GM18861 (cell line): Measurements from ENCODE around the gene CRYBB3.
"Not testable (repeated sequence)": the region's sequence is repeated elsewhere in the genome, so short reads cannot be mapped to it uniquely, and the experiment has no call there.

Source experiments
- ATAC-seq: cut with Tn5 transposase; IDR thresholded peaks from one replicate; pipeline ENCODE4 v1.9.1; 2021; ENCODE audit not compliant: unreplicated experiment

CRYBB3 gene

DNA sequence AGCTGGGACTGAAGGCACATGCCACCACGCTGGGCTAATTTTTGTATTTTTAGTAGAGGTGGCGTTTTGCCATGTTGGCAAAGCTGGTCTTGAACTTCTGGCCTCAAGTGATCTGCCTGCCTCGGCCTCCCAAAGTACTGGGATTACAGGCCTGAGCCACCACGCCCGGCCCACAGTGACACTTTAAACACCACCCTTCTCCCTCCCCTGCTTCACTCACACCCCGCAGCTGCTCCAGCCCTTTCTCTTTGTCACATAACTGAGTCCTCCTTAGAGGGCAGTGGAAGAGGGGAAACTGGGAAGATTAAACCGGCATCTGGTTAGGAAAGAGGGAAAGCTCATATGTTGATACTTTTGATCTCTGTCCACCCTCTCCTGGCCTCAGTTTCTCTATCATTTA lies 4.9 kb downstream of the CRYBB3 start:
- not testable (repeated sequence) for ATAC-seq

DNA sequence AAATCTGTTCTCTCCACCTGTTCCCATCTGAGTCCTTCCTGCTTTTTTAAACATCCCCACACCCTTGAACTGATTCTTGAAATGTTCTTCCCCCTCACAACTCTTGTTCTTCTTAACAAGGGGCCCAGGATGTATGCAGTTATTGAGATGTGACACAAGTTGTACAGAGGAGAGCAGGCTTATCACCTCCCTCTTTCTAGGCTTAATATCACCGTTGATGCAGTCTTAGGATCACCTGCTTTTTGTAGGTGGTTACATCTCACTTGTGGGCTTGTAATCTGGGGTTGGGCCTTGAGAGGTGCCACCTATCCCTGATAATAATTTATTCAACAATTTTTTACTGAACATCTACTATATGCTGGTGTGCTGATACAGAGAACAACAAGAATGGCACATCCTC lies 6.2 kb downstream of the CRYBB3 start:
- no peak for ATAC-seq

DNA sequence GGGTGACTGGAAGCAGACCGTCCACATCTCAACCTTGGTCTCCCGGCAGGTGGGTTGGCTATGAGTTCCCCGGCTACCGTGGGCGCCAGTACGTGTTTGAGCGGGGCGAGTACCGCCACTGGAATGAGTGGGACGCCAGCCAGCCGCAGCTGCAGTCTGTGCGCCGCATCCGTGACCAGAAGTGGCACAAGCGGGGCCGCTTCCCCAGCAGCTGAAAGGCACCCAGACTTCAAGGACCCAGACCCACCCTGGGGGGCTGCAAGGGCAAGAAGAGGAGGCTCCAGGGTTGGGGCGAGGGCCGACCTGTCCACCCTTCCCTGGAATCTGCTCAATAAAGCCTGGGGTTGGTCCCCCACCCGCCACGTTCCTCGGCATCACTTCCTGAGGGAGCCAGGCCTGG lies 7.3 kb downstream of the CRYBB3 start:
- ATAC-seq = no peak

- no peak for ATAC-seq
Observed at GRCh38 chr22:25207553-25208157, 8.0 kb downstream of the CRYBB3 start.

DNA sequence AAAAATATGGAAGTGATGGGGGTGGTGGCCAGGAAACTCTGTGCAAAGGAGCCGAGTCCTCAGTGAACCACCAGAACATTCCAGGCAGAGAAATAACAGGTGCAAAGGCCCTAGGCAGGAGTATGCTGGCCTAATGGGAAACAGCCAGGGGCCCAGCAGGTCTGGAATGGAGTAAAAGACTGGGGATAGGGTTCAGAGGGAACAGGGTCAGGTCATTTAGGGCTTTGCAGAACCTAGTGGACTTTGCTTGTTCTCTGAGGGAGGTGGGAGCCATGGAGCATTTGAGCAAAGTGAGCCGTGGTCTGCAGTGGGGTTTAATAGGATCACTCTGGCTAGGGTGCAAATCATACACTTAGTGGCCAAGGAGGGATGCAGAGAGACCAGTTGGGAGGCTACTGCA lies 8.7 kb downstream of the CRYBB3 start:
- no peak for ATAC-seq

- ATAC-seq = no peak
Observed at GRCh38 chr22:25208743-25209505, 9.3 kb downstream of the CRYBB3 start.

- ATAC-seq = no peak
Observed at GRCh38 chr22:25210793-25211192, 11.1 kb downstream of the CRYBB3 start.

DNA sequence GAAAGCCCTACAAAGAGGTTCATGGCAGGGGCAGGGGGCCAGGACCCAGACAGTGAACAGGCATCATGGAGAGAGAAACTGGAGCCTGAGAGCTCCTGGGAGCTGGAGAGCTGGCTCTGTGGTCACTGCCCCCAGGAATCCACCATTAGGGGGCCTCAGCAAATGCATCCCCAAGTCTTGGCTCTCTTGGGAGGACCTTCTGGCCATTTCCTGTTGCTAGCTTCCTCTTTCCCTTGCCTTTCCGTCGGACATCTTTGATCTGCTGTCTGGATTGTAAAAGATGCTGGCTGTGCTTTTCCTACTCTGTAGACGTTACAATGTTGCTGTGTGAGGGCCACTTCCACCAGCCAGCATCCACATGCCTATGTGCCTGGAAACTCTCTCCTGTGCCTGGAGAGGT lies 12.7 kb downstream of the CRYBB3 start:
- ATAC-seq = no peak

DNA sequence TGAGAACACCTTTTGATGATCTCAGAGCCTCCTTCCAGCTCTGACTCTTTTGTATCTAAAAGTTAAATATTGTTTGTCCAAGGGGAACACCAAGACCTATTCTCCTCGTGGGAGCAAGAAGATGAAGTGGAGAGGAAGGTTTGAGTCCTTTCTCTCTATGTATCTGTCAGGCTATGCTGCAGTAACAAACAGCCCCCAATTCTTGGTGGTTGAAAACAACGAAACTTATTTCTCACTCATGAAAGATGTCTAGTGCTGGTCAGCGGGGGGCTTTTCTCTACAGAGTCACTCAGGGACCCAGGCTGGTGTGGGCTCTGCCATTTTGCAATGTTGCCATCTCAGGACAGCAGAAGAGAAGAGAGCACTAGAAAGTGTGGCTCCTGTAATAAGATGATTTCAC lies 13.6 kb downstream of the CRYBB3 start:
- ATAC-seq = no peak

DNA sequence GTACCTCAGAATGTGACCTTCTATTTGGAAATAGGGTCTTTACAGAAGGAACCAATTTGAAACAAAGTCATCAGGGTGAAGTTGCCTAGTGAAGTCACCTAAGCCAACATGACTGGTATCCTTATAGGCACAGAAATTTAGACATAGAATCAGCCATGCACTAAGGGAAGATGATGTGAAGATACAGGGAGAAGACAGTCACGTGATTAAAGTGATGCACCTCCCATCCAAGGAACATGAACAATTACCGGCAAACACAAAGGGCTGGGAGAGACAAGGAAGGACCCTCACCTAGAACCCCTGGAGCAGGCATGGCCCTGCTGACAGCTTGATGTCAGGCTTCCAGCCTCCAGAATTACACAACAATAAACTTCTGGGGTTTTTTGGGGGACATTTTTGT lies 16.6 kb downstream of the CRYBB3 start:
- ATAC-seq = no peak

GRCh38 chr22:25219211-25219689 lies 19.6 kb downstream of the CRYBB3 start, which contains the start of gene CRYBB2:
TSS of gene CRYBB2 (plus strand) at chr22:25219639. CDS start at chr22:25221430, 1,791 bp downstream.
- no peak for ATAC-seq

- no peak for ATAC-seq
Observed at GRCh38 chr22:25219948-25220442, 20.3 kb downstream of the CRYBB3 start.

DNA sequence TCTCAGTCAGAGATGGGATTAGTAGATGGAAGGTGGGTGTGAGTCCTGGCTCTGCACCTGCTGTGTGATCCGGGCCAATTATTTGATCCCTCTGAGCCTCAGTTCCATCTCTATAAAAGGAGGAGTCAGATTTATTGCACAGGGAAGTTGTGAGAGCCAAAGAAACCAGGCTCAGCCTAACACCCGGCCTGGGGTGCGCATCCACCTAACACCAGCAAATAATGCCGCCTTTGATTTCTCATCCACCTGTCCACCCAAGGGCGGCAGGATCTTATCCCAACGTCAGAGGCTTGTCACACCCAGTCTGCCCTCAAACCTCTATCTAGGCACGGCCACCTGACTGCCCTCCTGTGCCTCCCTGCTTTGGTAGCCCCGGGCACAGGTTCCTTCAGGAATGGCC lies 22.1 kb downstream of the CRYBB3 start:
- ATAC-seq = no peak

GRCh38 chr22:25223269-25223850 lies 23.7 kb downstream of the CRYBB3 start:
- no peak for ATAC-seq

GRCh38 chr22:25228822-25229221 lies 29.2 kb downstream of the CRYBB3 start:
- no peak for ATAC-seq

GRCh38 chr22:25230760-25231159 lies 31.1 kb downstream of the CRYBB3 start:
- not testable (repeated sequence) for ATAC-seq

DNA sequence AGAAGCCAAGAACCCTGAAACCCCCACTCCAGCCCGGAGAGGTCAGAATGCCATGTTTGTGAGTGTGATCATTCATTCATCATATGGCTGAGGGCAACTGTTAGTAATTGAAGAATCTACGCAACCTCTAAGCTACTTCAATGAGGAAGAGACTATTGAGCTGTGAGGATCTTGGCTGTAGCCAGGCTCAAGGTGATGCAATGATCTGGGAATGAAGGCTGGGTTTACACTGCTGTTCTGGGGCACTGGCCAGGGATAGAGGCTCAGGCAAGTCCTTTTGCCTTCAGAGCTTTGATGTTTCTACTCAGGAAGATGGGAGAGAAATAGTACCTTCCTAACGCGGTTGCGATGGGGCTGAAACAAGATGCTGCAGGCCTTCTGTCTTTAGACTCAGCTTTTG lies 32.6 kb downstream of the CRYBB3 start:
- ATAC-seq = no peak

- ATAC-seq = not testable (repeated sequence)
Observed at GRCh38 chr22:25233706-25234105, 34.0 kb downstream of the CRYBB3 start.

DNA sequence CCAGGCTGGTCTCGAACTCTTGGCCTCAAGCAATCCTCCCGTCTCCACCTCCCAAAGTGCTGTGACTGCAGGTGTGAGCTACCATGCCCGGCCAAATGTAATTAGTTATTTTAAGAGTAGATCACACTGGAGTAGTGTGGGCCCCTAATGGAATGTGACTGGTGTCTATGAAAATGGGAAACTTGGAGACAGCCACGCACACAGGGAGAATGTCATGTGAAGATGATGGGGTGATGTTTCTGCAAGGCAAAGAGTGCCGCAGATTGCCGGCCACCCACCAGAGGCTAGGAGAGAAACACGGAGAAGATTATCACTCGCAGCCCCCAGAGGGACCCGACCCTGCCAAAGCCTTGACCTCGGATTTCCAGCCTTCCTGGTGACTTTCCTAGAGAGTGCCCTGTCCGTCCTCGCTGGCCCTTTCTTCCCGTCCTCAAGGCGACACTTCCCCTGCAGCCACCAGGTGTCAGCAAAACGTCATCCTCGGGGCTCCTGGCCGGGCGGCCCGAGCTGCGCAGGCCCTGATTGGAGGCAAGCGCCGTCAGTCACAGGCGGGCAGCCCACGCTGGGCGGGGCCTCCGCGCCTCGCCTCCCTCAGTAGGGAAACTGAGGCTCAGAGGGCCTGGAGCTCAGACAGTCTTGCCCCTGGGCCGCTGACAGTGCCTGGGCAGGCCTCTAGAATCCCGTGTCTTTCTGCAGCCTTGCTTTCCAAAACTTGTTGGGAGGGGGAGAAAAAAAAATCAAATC lies 36.1 kb downstream of the CRYBB3 start:
- peak; percentile 52 for ATAC-seq

DNA sequence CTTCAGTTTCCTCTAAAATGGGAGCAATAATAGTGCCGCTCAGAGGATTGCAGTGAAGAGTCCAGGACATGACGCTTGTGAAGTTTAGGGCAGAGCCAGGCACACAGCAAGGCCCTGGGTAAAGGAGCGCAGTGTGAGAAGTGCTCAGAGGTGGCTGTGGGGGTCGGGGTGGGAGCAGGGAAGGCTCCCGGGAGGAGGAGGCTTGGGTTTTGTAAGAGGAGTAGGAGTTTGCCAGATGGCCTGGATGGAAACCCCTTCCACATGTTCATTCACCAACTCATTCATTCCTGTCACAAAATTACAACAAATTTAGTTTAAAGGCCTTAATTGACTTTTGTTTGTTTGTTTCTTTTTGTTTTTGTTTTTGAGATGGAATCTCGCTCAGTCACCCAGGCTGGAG lies 36.8 kb downstream of the CRYBB3 start:
- ATAC-seq = no peak

DNA sequence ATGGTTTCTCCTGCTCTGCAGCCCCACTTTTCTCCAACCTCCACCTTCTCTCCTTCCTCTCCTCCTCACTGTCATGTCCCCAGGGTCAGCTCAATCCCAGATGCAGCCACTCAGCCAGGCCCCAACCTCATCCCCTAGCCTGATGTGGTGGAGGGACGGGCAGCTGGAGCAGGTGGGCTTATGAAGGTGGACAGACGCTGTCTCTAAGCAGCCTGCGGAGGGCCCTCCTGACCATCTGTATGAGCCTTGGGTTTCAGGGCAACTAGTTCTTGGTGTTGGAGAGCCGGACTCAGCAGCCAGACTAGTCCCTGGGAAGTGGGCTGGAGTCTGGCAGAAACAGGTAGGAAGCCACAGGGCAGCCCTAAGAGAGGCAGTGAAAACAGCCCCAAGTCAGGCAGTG lies 37.8 kb downstream of the CRYBB3 start:
- no peak for ATAC-seq
